B cell (primary cell): ENCODE measurements around the gene PPP2R3A. TPM values are rescaled to one million over a fixed set of nuclear protein-coding genes. Genes with fewer than 3 reads are reported as not detected.

ENCODE experiments used
- ATAC-seq: fragments of 200-7000 bp; cut with Tn5 transposase; one replicate; pipeline ENCODE4 v1.10.0; 2021; ENCODE audit warnings: low read depth, mild to moderate bottlenecking, moderate number of reproducible peaks, moderate library complexity
- CTCF ChIA-PET: fragments of 350-600 bp; sonication (Branson Sonifier 250); formaldehyde crosslinking; loops from one replicate; lab custom pipeline; 2021; ENCODE audit warnings: antibody characterized with exemption, inconsistent platforms; lab: Charles Lee
- POLR2A ChIA-PET: fragments of 350-600 bp; sonication (Branson Sonifier 250); formaldehyde crosslinking; loops from one replicate; lab custom pipeline; 2021; ENCODE audit warnings: antibody characterized with exemption; lab: Charles Lee
- DNase-seq: peaks from one replicate; pipeline ENCODE4 v3.0.0; 2013
- H2AFZ ChIP-seq: 2 replicates; pipeline ENCODE4 v1.6.1; 2012; ENCODE audit warnings: mild to moderate bottlenecking, low read depth, low read length; ENCODE audit not compliant: insufficient read depth, poor library complexity, severe bottlenecking
- H3K27ac ChIP-seq, 2 donors: 1 replicate in 1 of 2; 2 replicates in 1 of 2; pipeline ENCODE4 v1.5.1; 2012 to 2013; ENCODE audit warnings: low read length in 2 of 2, mild to moderate bottlenecking in 2 of 2, moderate library complexity in 1 of 2
- H3K27me3 ChIP-seq, 4 experiments: fragments of 200-600 bp in 1 of 4; sonication (generic) in 1 of 4; replicated peaks in 1 of 4; 1 replicate in 2 of 4; 2 replicates in 2 of 4; pipeline versions ENCODE4 v1.6.1 to v1.7.0; 2013 to 2016; ENCODE audit warnings: low read length in 3 of 4, mild to moderate bottlenecking in 2 of 4, mixed read lengths in 1 of 4, moderate library complexity in 1 of 4; ENCODE audit not compliant: insufficient read depth in 4 of 4, control insufficient read depth in 3 of 4; ENCODE audit errors: control extremely low read depth in 1 of 4
- H3K36me3 ChIP-seq, 2 experiments: replicated peaks in 1 of 2; 1 replicate in 1 of 2; 2 replicates in 1 of 2; pipeline versions ENCODE4 v1.6.1 to v1.7.1; 2013; ENCODE audit warnings: low read length in 1 of 2; ENCODE audit not compliant: insufficient read depth in 2 of 2, control insufficient read depth in 1 of 2; ENCODE audit errors: control extremely low read depth in 1 of 2, extremely low read depth in 1 of 2
- H3K4me1 ChIP-seq, 2 donors: fragments of 200-600 bp in 1 of 2; sonication (generic) in 1 of 2; 1 replicate in 1 of 2; 2 replicates in 1 of 2; pipeline versions ENCODE4 v1.5.1 to v1.6.1; 2013 to 2017; ENCODE audit warnings: low read length in 2 of 2; ENCODE audit not compliant: control insufficient read depth in 2 of 2, insufficient read depth in 2 of 2
- H3K4me2 ChIP-seq: replicated peaks from 2 replicates; pipeline ENCODE3; 2012; ENCODE audit warnings: mild to moderate bottlenecking, low read depth, low read length; ENCODE audit not compliant: poor library complexity, severe bottlenecking
- H3K4me3 ChIP-seq, 5 experiments: fragments of 200-600 bp in 1 of 5; sonication (generic) in 1 of 5; 1 replicate in 3 of 5; 2 replicates in 2 of 5; pipeline versions ENCODE4 v1.5.1 to v1.7.0; 2011 to 2016; ENCODE audit warnings: low read length in 4 of 5, mild to moderate bottlenecking in 4 of 5, low read depth in 2 of 5, control low read depth in 1 of 5, moderate library complexity in 1 of 5; ENCODE audit not compliant: insufficient read depth in 1 of 5; ENCODE audit errors: control extremely low read depth in 1 of 5, extremely low read depth in 1 of 5
- H3K79me2 ChIP-seq: fragments of 200-600 bp; sonication (generic); one replicate; pipeline ENCODE4 v1.6.0; 2016; ENCODE audit warnings: low read length; ENCODE audit not compliant: control insufficient read depth, insufficient read depth
- H3K9ac ChIP-seq: fragments of 200-600 bp; sonication (generic); 2 replicates; pipeline ENCODE4 v1.6.1; 2017; ENCODE audit warnings: mild to moderate bottlenecking, low read length, moderate library complexity
- H3K9me3 ChIP-seq, 3 donors: one replicate each; pipeline versions ENCODE4 v1.6.1 to v1.7.1; 2013; ENCODE audit warnings: low read length in 2 of 3; ENCODE audit not compliant: control insufficient read depth in 2 of 3, insufficient read depth in 1 of 3; ENCODE audit errors: control extremely low read depth in 1 of 3
- H4K20me1 ChIP-seq: 2 replicates; pipeline ENCODE4 v1.6.0; 2012; ENCODE audit warnings: mild to moderate bottlenecking, low read length; ENCODE audit not compliant: insufficient read depth, control insufficient read depth, poor library complexity, severe bottlenecking
- H3K27ac Mint-ChIP-seq: one replicate; pipeline ENCODE4 v1.8.0; 2021; ENCODE audit warnings: mixed read lengths
- H3K27me3 Mint-ChIP-seq: one replicate; pipeline ENCODE4 v1.8.0; 2021; ENCODE audit warnings: mixed read lengths
- H3K4me1 Mint-ChIP-seq: one replicate; pipeline ENCODE4 v1.8.0; 2021; ENCODE audit warnings: mixed read lengths
- H3K4me3 Mint-ChIP-seq: one replicate; pipeline ENCODE4 v1.8.0; 2021; ENCODE audit warnings: mixed read lengths
- H3K9me3 Mint-ChIP-seq: one replicate; pipeline ENCODE4 v1.8.0; 2022; ENCODE audit warnings: mixed read lengths; ENCODE audit not compliant: insufficient read depth
- EZH2 ChIP-seq: IDR thresholded peaks from 2 replicates; pipeline ENCODE4 v1.6.1; 2012; ENCODE audit warnings: borderline replicate concordance, low read depth, mild to moderate bottlenecking, moderate library complexity, low read length; ENCODE audit not compliant: insufficient read depth, poor library complexity, severe bottlenecking
- WGBS: methylation state at CpG from one replicate; pipeline ENCODE4 v1.1.5; 2013; ENCODE audit warnings: missing lambda C conversion rate; ENCODE audit not compliant: insufficient coverage; 5-methylcytosine and 5-hydroxymethylcytosine counted together
- intact Hi-C: fragments of 100-400 bp; cut with micrococcal nuclease; formaldehyde crosslinking; loops from one replicate; pipeline ENCODE4 v1.10.0; 2022
- polyA plus RNA-seq: library from polyadenylated mRNA; depleted of rRNA; stranded (reverse); fragments of >200 nt; gene quantifications from 2 replicates; pipeline ENCODE4 v1.2.3, GENCODE V29; 2012
- total RNA-seq, 2 donors: library from RNA; stranded (reverse); fragments of 120-200 nt in 1 of 2; gene quantifications; 1 replicate in 1 of 2; 2 replicates in 1 of 2; pipeline versions ENCODE4 v1.2.3 to v1.2.4, GENCODE V29; 2013 to 2022
- TF ChIP-seq, protein P1 (sequence below): fragments of 200-600 bp; IDR thresholded peaks from one replicate; pipeline ENCODE4 v1.8.0; 2022; ENCODE audit warnings: antibody characterized with exemption, mild to moderate bottlenecking

Gene PPP2R3A
- total and polyA plus RNA-seq, 2 donors (not counting 1 experiment from before 2014, with no cell fraction given) = 0.03 to 0.22 TPM

DNA sequence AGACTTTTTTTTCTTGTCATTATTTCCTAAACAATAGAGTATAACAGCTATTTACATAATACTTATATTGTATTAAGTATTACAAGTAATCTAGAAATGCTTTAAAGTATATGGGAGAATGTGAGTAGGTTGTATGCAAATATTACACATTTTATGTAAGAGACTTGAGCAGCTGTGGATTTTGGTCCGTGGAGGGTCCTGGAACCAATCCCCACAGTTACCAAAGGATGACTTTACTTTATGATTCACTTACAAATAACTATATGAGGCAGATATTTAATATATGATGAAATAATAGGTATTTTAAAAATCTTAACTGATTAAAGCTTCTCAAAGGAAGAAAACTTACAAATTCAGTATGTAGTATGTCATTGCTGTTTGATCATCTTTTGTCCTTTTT lies 56.3 kb downstream of the PPP2R3A start:
- DNase-seq (no peak), ATAC-seq (no peak)
- no peak for TF ChIP-seq EZH2
- TF ChIP-seq, protein P1, sequence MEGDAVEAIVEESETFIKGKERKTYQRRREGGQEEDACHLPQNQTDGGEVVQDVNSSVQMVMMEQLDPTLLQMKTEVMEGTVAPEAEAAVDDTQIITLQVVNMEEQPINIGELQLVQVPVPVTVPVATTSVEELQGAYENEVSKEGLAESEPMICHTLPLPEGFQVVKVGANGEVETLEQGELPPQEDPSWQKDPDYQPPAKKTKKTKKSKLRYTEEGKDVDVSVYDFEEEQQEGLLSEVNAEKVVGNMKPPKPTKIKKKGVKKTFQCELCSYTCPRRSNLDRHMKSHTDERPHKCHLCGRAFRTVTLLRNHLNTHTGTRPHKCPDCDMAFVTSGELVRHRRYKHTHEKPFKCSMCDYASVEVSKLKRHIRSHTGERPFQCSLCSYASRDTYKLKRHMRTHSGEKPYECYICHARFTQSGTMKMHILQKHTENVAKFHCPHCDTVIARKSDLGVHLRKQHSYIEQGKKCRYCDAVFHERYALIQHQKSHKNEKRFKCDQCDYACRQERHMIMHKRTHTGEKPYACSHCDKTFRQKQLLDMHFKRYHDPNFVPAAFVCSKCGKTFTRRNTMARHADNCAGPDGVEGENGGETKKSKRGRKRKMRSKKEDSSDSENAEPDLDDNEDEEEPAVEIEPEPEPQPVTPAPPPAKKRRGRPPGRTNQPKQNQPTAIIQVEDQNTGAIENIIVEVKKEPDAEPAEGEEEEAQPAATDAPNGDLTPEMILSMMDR = no peak
- ChIA-PET CTCF (interaction anchor here (1.5 kb wide), 1 partner anchor 22 kb away, joined by 3 read pairs; no protein-coding TSS in a partner anchor), POLR2A (no interaction called here)
- H3K27ac ChIP-seq = no peak overlapping the region
- H3K4me3 ChIP-seq = no peak overlapping the region
- no peaks in the 10 kb centered on the region for H3K4me1 Mint-ChIP-seq
- no peak overlapping the region for H3K27ac Mint-ChIP-seq
- H3K4me2 ChIP-seq = no peak overlapping the region
- intact Hi-C loops = no loop called here
- no peak overlapping the region for H3K9ac ChIP-seq
- H3K4me1 ChIP-seq = no peaks in the 10 kb centered on the region
- H4K20me1 ChIP-seq = no peaks in the 10 kb centered on the region
- H2AFZ ChIP-seq = no peak overlapping the region
- no peaks in the 10 kb centered on the region for H3K36me3 ChIP-seq
- H3K4me3 Mint-ChIP-seq = no peak overlapping the region
- no peaks in the 10 kb centered on the region for H3K9me3 ChIP-seq
- H3K79me2 ChIP-seq = no peaks in the 10 kb centered on the region
- WGBS = no CpG with 5 or more reads among the region's 1 CpG
- H3K27me3 ChIP-seq = peaks cover 0 to 6% (median 1%) of the 10 kb centered on the region in 4 experiments
- peaks cover 17% of the 10 kb centered on the region for H3K27me3 Mint-ChIP-seq
- no peaks in the 10 kb centered on the region for H3K9me3 Mint-ChIP-seq

- TF ChIP-seq EZH2 = no peak
- TF ChIP-seq, protein P1 = no peak
- no peaks in the 10 kb centered on the region for H3K36me3 ChIP-seq
- DNase-seq = no peak
- 100% methylated on average over 3 of the region's 6 CpGs for WGBS
- Mint-ChIP-seq H3K4me1 (no peaks in the 10 kb centered on the region), H3K4me3 (no peak overlapping the region), H3K27me3 (peaks cover 12% of the 10 kb centered on the region), H3K27ac (no peak overlapping the region), H3K9me3 (no peaks in the 10 kb centered on the region)
- no peak overlapping the region for H2AFZ ChIP-seq
- H4K20me1 ChIP-seq = no peaks in the 10 kb centered on the region
- no peak overlapping the region for H3K4me3 ChIP-seq
- CTCF ChIA-PET = interaction anchor here (1.5 kb wide), 1 partner anchor 21 kb away, joined by 3 read pairs; no protein-coding TSS in a partner anchor
- ATAC-seq = no peak
- intact Hi-C loops = no loop called here
- no peaks in the 10 kb centered on the region for H3K79me2 ChIP-seq
- no peak overlapping the region for H3K4me2 ChIP-seq
- peaks cover 0 to 3% (median 1%) of the 10 kb centered on the region in 4 experiments for H3K27me3 ChIP-seq
- H3K27ac ChIP-seq = no peak overlapping the region
- H3K9me3 ChIP-seq = no peaks in the 10 kb centered on the region
- no peak overlapping the region for H3K9ac ChIP-seq
- H3K4me1 ChIP-seq = no peaks in the 10 kb centered on the region
- POLR2A ChIA-PET = no interaction called here
Measured at GRCh38 chr3:136022529-136023263, 57.2 kb downstream of the PPP2R3A start.
